ENCODE data around the gene MECP2.

GRCh38 chrX:154036513-154036912 lies 61.0 kb downstream of the MECP2 start:
- TF ChIP-seq, protein P1, sequence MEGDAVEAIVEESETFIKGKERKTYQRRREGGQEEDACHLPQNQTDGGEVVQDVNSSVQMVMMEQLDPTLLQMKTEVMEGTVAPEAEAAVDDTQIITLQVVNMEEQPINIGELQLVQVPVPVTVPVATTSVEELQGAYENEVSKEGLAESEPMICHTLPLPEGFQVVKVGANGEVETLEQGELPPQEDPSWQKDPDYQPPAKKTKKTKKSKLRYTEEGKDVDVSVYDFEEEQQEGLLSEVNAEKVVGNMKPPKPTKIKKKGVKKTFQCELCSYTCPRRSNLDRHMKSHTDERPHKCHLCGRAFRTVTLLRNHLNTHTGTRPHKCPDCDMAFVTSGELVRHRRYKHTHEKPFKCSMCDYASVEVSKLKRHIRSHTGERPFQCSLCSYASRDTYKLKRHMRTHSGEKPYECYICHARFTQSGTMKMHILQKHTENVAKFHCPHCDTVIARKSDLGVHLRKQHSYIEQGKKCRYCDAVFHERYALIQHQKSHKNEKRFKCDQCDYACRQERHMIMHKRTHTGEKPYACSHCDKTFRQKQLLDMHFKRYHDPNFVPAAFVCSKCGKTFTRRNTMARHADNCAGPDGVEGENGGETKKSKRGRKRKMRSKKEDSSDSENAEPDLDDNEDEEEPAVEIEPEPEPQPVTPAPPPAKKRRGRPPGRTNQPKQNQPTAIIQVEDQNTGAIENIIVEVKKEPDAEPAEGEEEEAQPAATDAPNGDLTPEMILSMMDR (IDR thresholded peaks at IDR 0.05): no peak
- no peak for TF ChIP-seq EZH2 (IDR thresholded peaks at IDR 0.05; ENCODE audit: borderline replicate concordance, insufficient read depth, low read depth, low read length, poor library complexity, severe bottlenecking)

All from B cell (primary cell).